ENCODE measurements around the gene POU2F1. TPM values are rescaled to one million over a fixed set of nuclear protein-coding genes. Genes with fewer than 3 reads are reported as not detected.

The POU2F1 gene
- total and polyA plus RNA-seq, 12 donors = 1.3 to 13.9 (median 10.1) TPM

DNA sequence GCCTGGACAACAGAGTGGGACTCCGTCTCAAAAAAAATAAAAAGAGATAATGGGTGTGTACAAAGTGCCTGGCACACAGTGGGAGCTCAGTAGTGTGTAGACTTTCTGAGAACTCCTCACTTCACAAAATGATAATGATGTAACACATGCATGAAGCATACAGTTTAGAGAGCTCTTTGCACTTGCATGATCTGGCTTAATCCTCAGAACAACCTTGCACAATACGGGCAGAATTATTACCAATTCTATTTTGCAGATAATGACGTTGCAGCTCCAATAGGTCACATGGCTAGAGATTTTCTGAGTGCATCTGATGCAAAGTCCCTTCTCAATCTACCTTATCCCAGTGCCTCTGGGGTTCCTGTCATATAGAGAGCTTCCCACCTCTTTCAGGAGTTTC is 226.3 kb downstream of the POU2F1 start:
- Histone ChIP-seq H3K27me3 (peaks cover 0 to 19% (median 0%) of the 10 kb centered on the region in 7 donors), H3K9me3 (no peaks in the 10 kb centered on the region), H3K4me3 (peak overlapping the region in 1 of 10 donors; percentile 23), H3K4me1 (peaks cover 0 to 19% (median 0%) of the 10 kb centered on the region in 9 donors), H3K27ac (peak overlapping the region in 1 of 10 donors; percentile 46), H3K36me3 (no peaks in the 10 kb centered on the region)
- DNase-seq (no peak), ATAC-seq (no peak)
- intact Hi-C loops (cut with DNase I) = loop anchor here in 3 of 10 donors (10.0 kb wide), 1 partner anchor 88 kb away; no protein-coding TSS in a partner anchor
- WGBS, 2 donors = 75 to 76% methylated on average over 3 of the region's 3 CpGs
- TF ChIP-seq, protein P1, sequence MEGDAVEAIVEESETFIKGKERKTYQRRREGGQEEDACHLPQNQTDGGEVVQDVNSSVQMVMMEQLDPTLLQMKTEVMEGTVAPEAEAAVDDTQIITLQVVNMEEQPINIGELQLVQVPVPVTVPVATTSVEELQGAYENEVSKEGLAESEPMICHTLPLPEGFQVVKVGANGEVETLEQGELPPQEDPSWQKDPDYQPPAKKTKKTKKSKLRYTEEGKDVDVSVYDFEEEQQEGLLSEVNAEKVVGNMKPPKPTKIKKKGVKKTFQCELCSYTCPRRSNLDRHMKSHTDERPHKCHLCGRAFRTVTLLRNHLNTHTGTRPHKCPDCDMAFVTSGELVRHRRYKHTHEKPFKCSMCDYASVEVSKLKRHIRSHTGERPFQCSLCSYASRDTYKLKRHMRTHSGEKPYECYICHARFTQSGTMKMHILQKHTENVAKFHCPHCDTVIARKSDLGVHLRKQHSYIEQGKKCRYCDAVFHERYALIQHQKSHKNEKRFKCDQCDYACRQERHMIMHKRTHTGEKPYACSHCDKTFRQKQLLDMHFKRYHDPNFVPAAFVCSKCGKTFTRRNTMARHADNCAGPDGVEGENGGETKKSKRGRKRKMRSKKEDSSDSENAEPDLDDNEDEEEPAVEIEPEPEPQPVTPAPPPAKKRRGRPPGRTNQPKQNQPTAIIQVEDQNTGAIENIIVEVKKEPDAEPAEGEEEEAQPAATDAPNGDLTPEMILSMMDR (IDR thresholded peaks at IDR 0.05) = no peak

DNA sequence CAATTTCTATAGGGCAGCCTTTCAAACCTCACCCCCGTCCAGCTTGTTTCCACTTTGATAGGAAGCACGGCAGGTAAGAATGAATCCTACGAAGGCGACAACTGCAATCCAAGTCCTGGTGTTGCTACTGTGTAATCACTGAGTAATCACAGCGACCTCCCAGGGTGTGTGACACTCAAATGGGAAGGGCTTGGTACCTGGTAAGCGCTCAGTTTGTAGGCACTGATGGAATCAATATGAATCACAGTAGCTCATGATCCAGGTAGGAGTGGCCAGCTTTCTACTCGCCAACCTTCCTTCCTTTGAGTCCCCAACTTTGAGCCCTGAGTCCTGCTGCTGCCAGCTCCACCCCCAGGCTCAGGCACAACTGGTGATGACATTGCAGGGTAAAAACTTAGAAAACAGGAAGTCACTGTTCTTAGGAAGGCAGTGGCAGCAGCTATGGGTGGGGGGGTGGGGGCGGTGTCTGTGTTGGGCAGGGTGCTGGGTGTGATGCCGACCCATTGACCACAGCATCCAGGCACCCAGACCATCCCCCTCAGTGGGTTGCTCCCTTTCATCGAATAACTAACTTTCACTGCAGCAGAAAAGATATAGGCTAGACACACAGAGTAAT is 226.9 kb downstream of the POU2F1 start:
- peak overlapping the region in 1 of 10 donors; percentile 23 for H3K4me3 ChIP-seq
- intact Hi-C loops (cut with DNase I) = loop anchor here in 3 of 10 donors (10.0 kb wide), 1 partner anchor 87 kb away; no protein-coding TSS in a partner anchor
- TF ChIP-seq, protein P1 (IDR thresholded peaks at IDR 0.05) = no peak
- peak overlapping the region in 1 of 10 donors; percentile 60 for H3K27ac ChIP-seq
- H3K27me3 ChIP-seq = peaks cover 0 to 19% (median 0%) of the 10 kb centered on the region in 7 donors
- DNase-seq (no peak), ATAC-seq (peak in 5 of 8 donors; percentile 49 to 63 (median 54))
- no peaks in the 10 kb centered on the region for H3K36me3 ChIP-seq
- peaks cover 0 to 15% (median 0%) of the 10 kb centered on the region in 9 donors for H3K4me1 ChIP-seq
- WGBS, 2 donors = 56 to 62% methylated on average over 10 of the region's 10 CpGs
- no peaks in the 10 kb centered on the region for H3K9me3 ChIP-seq

DNA sequence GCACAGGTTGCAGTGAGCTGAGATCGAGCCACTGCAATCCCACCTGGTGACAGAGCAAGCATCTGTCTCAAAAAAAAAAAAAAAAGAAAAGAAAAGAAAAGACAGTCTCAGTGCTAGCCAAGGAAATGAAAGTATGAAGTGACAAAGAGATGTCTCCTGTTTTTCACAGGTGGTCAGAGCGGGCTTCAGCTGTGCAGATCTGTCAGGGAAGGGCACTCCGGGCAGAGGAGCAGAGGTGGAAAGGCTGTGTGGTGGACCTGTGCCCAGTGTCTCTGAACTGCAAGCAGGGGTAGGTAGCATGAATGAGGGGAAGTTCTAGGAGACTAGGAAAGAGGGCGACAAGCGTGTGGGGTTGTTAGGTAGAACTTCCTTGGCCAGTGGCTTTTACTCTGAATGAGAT is 230.2 kb downstream of the POU2F1 start:
- H3K27ac ChIP-seq = peak overlapping the region in 1 of 10 donors; percentile 34
- TF ChIP-seq, protein P1 (IDR thresholded peaks at IDR 0.05) = no peak
- 94 to 96% methylated on average over 5 of the region's 5 CpGs for WGBS, 2 donors
- H3K27me3 ChIP-seq = peaks cover 0 to 13% (median 0%) of the 10 kb centered on the region in 7 donors
- DNase-seq (no peak), ATAC-seq (no peak)
- H3K9me3 ChIP-seq = no peaks in the 10 kb centered on the region
- H3K36me3 ChIP-seq = no peaks in the 10 kb centered on the region
- H3K4me1 ChIP-seq = peaks cover 0 to 25% (median 6%) of the 10 kb centered on the region in 9 donors
- intact Hi-C loops (cut with DNase I) = loop anchor here in 1 of 10 donors (5.0 kb wide), 1 partner anchor 81 kb away; no protein-coding TSS in a partner anchor
- H3K4me3 ChIP-seq = no peak overlapping the region

DNA sequence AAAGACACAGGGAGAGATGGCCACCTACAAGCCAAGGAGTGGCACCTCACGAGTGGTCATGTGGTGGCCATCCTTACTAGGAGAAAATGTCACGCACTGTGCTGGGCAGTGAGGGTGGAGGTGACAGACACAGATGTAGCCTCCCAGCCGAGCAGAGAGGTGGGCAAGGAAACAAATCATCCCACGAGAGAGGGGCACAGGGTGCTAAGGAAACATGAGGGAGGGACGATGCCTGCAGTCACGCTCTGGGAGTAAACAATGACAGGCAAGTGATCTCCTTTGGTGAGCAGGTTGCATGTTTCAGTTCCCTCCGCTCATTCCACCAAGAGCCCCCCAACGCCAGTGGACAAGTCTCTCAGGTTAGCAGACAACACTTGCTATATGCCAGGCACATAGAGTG is 231.8 kb downstream of the POU2F1 start:
- Histone ChIP-seq H3K36me3 (no peaks in the 10 kb centered on the region), H3K27ac (no peak overlapping the region), H3K4me1 (peaks cover 0 to 22% (median 9%) of the 10 kb centered on the region in 9 donors), H3K9me3 (no peaks in the 10 kb centered on the region), H3K4me3 (no peak overlapping the region), H3K27me3 (peaks cover 0 to 5% (median 0%) of the 10 kb centered on the region in 7 donors)
- intact Hi-C loops (cut with DNase I) = loop anchor here in 1 of 10 donors (5.0 kb wide), 1 partner anchor 80 kb away; no protein-coding TSS in a partner anchor
- TF ChIP-seq, protein P1 (IDR thresholded peaks at IDR 0.05) = no peak
- no peak for DNase-seq
- no peak for ATAC-seq
- WGBS, 2 donors = 89 to 90% methylated on average over 8 of the region's 8 CpGs
